Spinal cord (tissue), 10 donors: Measurements from ENCODE around the gene ADCY9. TPM values are rescaled to one million over a fixed set of nuclear protein-coding genes. Genes with fewer than 3 reads are reported as not detected.

ENCODE experiments used
- DNase-seq, 6 donors: peaks; one replicate each; pipeline versions ENCODE4 v3.0.0 to v3.0.0-alpha.2; 2013 to 2015; ENCODE audit warnings: low spot score in 6 of 6, low read depth in 4 of 6
- H3K27ac ChIP-seq: one replicate; pipeline ENCODE4 v1.5.1; 2013; ENCODE audit warnings: low read depth, low read length, control low read depth
- H3K27me3 ChIP-seq: one replicate; pipeline ENCODE4 v1.6.1; 2013; ENCODE audit warnings: low read length; ENCODE audit not compliant: control insufficient read depth, insufficient read depth
- H3K36me3 ChIP-seq: one replicate; pipeline ENCODE4 v1.6.1; 2013; ENCODE audit warnings: low read length; ENCODE audit not compliant: control insufficient read depth, insufficient read depth
- H3K4me1 ChIP-seq: one replicate; pipeline ENCODE4 v1.6.1; 2013; ENCODE audit warnings: low read length; ENCODE audit not compliant: control insufficient read depth, insufficient read depth
- H3K4me3 ChIP-seq: one replicate; pipeline ENCODE4 v1.5.1; 2013; ENCODE audit warnings: low read depth, low read length, control low read depth
- H3K9me3 ChIP-seq: one replicate; pipeline ENCODE4 v1.6.1; 2013; ENCODE audit warnings: low read length; ENCODE audit not compliant: control insufficient read depth, insufficient read depth
- WGBS: methylation state at CpG from one replicate; pipeline ENCODE4 v1.1.5; 2013; ENCODE audit warnings: missing lambda C conversion rate; ENCODE audit not compliant: insufficient coverage; 5-methylcytosine and 5-hydroxymethylcytosine counted together
- polyA plus RNA-seq, 2 donors: library from polyadenylated mRNA; unstranded; fragments of 120-200 nt; gene quantifications; one replicate each; pipeline ENCODE4 v1.2.1, GENCODE V29; 2013; ENCODE audit not compliant: insufficient read length in 2 of 2
- total RNA-seq, 2 donors: library from RNA; depleted of rRNA in 1 of 2; stranded (reverse); fragments of 120-200 nt in 1 of 2; fragments of >200 nt in 1 of 2; gene quantifications; one replicate each; pipeline versions ENCODE4 v1.2.3 to v1.2.4, GENCODE V29; 2013 to 2014
- donor health status: healthy.

The ADCY9 gene
- total and polyA plus RNA-seq, 4 donors = 12.0 to 13.4 (median 13.0) TPM

DNA sequence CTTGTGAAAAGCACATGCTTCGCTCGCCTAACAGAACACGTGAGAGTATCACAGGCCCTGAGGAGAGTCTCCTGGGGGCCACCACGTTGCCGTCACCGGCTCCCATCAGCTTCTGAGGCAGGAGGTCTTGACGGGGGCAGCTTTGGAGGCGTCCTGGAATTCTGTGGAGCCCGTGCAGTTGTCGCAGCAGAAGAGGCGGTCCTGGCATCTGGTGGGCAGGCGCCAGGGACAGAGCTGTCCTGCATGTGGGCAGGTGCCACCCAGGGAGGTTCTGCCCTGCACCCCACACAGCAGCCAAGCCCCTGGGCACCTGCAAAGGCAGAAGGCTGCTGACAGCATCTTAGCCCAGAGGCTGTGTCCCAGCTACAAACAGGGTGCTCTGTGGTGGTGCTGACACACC is 136.7 kb downstream of the ADCY9 start:
- no peaks in the 10 kb centered on the region for H3K27me3 ChIP-seq
- no peak overlapping the region for H3K4me3 ChIP-seq
- no peak overlapping the region for H3K27ac ChIP-seq
- WGBS = 90% methylated on average over 12 of the region's 12 CpGs
- no peak for DNase-seq
- no peaks in the 10 kb centered on the region for H3K9me3 ChIP-seq
- peaks cover 70% of the 10 kb centered on the region for H3K36me3 ChIP-seq
- H3K4me1 ChIP-seq = peaks cover 21% of the 10 kb centered on the region

DNA sequence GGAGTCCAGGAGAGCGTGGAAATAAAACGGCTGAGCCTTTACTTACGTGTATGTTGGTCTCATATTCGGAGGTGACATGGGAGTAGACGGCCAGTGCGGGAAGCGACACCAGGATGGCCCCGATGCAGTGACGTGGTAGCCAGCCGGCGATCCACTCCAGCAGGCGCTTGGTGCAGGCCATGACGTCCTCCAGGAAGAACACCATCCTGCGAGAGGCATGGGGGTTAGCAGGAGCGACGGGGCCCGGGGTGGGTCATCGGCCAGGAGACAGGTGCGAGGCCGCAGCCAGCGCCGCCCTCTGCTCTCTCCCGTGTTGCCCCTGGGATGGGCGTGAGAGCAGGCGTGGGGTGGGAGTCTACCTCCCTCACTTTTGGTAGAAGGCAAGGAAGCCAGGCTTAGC is 137.2 kb downstream of the ADCY9 start:
- DNase-seq = no peak
- Histone ChIP-seq H3K9me3 (no peaks in the 10 kb centered on the region), H3K36me3 (peaks cover 65% of the 10 kb centered on the region), H3K27me3 (no peaks in the 10 kb centered on the region), H3K4me1 (peaks cover 21% of the 10 kb centered on the region), H3K27ac (no peak overlapping the region), H3K4me3 (no peak overlapping the region)
- 96% methylated on average over 25 of the region's 25 CpGs for WGBS

- no peaks in the 10 kb centered on the region for H3K27me3 ChIP-seq
- H3K9me3 ChIP-seq = no peaks in the 10 kb centered on the region
- no peak overlapping the region for H3K4me3 ChIP-seq
- WGBS = 97% methylated on average over 25 of the region's 26 CpGs
- no peak for DNase-seq
- H3K4me1 ChIP-seq = peaks cover 12% of the 10 kb centered on the region
- H3K36me3 ChIP-seq = peaks cover 55% of the 10 kb centered on the region
- H3K27ac ChIP-seq = no peak overlapping the region
These were observed 138.9 kb downstream of the ADCY9 start for GRCh38 chr16:3977376-3977775.

DNA sequence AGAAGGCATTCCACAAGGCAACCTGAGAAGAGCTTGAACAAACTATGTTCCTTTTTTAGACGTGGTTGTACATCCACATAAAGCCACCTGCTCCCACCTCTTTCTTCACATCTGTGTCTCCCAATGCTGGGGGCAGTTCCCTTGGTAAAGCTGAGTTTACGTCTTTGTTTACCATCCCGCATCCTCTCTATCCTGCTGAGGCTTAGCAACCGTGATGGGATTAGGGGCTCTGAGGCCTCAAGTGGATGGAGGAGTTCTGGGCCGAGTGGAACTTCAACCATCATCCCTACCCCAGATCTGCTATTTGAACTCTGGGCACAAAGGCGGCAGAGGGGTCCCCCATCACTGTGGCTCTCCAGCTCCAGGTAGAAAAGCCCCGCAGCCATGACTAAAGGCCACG is 141.5 kb downstream of the ADCY9 start:
- no peak overlapping the region for H3K4me3 ChIP-seq
- peaks cover 47% of the 10 kb centered on the region for H3K36me3 ChIP-seq
- no peak for DNase-seq
- H3K27me3 ChIP-seq = no peaks in the 10 kb centered on the region
- whole genome bisulfite sequencing = 73% methylated on average over 4 of the region's 8 CpGs
- H3K4me1 ChIP-seq = peaks cover 2% of the 10 kb centered on the region
- H3K9me3 ChIP-seq = no peaks in the 10 kb centered on the region
- H3K27ac ChIP-seq = no peak overlapping the region

DNA sequence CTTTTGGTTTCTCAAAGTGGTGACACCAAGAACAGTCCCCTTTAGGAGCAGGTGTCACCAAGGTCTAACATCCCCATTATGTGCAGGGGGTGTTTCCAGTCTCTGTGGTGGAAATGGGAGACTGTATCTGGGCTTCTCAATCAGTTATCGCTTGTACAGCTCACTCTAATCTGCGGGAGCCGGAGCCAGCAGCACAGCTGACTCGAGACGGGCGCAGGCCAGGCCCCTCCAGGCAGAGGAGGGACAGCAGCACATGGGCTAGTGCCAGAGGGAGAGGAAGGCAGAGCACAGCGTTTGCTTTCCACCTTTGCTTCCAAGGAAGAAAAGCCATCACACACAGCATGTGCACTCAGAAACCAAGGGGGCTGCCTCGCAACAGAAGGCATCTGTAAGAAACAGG is 144.5 kb downstream of the ADCY9 start:
- H3K27me3 ChIP-seq = no peaks in the 10 kb centered on the region
- WGBS = 92% methylated on average over 6 of the region's 8 CpGs

DNA sequence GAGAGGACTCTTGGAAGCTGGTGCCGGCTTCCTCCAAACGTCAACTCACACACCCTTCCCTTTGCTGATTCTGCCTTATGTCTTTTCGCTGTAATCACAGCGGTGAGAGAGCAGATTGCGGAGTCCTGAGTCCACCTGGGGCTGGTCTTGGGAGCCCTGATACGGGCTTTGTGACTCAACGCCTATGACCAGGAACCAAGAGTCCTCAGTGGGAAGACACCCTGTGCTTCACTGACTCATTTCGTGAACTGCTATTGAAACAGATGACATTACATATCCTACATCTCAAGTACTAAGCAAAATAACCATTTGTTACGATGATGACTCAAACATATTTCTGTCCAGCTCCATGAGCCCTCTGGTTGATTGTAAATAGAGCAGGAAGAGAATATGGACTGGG is 145.0 kb downstream of the ADCY9 start:
- H3K27me3 ChIP-seq = no peaks in the 10 kb centered on the region
- H3K27ac ChIP-seq = no peak overlapping the region
- 89% methylated on average over 8 of the region's 9 CpGs for whole genome bisulfite sequencing
- H3K4me1 ChIP-seq = no peaks in the 10 kb centered on the region
- no peak for DNase-seq
- H3K36me3 ChIP-seq = peaks cover 28% of the 10 kb centered on the region
- no peaks in the 10 kb centered on the region for H3K9me3 ChIP-seq
- H3K4me3 ChIP-seq = no peak overlapping the region

More for the DNA sequence above, 144.5 kb downstream of the ADCY9 start:
- Histone ChIP-seq H3K36me3 (peaks cover 23% of the 10 kb centered on the region), H3K9me3 (no peaks in the 10 kb centered on the region), H3K4me3 (no peak overlapping the region), H3K4me1 (no peaks in the 10 kb centered on the region), H3K27ac (no peak overlapping the region)
- DNase-seq = no peak

- 92% methylated on average over 7 of the region's 8 CpGs for WGBS
- Histone ChIP-seq H3K4me3 (no peak overlapping the region), H3K27ac (no peak overlapping the region), H3K27me3 (no peaks in the 10 kb centered on the region), H3K9me3 (no peaks in the 10 kb centered on the region), H3K36me3 (peaks cover 51% of the 10 kb centered on the region), H3K4me1 (no peaks in the 10 kb centered on the region)
- DNase-seq = no peak
These were observed 147.7 kb downstream of the ADCY9 start for GRCh38 chr16:3968551-3968950.

DNA sequence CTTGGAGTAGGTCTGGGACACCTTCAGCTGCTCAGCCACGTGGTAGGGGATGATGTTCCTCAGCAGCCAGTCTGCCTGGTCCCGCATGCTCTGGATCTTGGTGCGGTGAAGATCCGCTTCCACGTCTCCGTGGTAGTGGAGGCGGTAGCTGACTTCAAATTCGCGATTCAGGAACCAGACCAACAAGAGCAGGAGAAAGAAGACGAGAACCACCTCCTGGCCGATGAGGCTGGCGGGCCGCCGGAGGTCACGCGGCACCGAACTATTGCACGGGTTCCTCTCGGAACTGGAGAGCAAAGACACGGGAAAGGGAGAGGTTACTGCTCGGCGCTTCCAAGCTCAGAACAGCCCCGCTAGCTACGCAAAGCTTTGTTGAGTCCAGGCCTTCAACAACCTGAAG is 149.6 kb downstream of the ADCY9 start:
- Histone ChIP-seq H3K36me3 (peaks cover 50% of the 10 kb centered on the region), H3K4me3 (no peak overlapping the region), H3K9me3 (no peaks in the 10 kb centered on the region), H3K4me1 (peaks cover 4% of the 10 kb centered on the region), H3K27me3 (no peaks in the 10 kb centered on the region), H3K27ac (no peak overlapping the region)
- WGBS = 97% methylated on average over 24 of the region's 24 CpGs
- no peak for DNase-seq

DNA sequence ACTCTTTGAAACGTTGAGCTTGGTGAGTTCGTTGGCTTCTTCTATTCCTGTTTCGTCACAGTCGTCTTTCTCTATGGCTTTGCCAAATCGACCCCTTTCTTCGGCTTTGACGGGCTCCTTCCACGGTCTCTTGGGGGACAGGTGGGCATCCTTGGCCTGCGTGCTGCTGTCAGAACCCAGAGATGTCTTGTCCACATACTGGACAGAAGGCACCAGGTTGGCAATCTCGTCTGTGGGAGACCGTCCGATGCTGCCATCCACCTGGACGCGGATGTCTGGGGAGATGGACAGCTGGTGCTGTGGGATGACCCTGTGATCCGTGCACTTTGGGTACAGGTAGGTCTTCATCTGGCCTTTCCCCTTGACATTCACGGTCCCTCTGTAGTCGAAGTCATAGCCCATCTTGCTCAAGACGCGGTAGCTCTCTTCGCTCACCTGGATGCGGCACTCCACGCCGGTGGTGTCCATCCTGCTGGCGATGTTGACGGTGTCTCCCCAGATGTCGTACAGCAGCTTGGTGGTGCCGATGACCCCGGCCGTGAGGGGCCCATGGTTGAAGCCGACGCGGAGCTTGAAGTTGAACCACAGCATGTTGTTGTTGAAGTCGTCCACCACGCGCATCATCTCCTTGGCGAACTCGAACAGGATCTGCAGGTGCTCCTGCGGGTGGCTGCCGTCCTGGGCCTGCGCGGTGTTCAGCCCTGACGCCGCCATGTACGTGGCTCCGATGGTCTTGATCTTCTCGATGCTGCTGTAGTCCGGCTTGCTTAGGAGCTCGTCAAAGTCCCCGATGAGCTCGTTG is 150.3 kb downstream of the ADCY9 start:
- Histone ChIP-seq H3K4me3 (no peak overlapping the region), H3K27ac (no peak overlapping the region), H3K36me3 (peaks cover 45% of the 10 kb centered on the region), H3K27me3 (no peaks in the 10 kb centered on the region), H3K9me3 (no peaks in the 10 kb centered on the region), H3K4me1 (peaks cover 10% of the 10 kb centered on the region)
- no peak for DNase-seq
- 98% methylated on average over 49 of the region's 50 CpGs for WGBS

- Histone ChIP-seq H3K4me3 (no peak overlapping the region), H3K27me3 (no peaks in the 10 kb centered on the region), H3K27ac (no peak overlapping the region), H3K36me3 (peaks cover 39% of the 10 kb centered on the region), H3K4me1 (peaks cover 10% of the 10 kb centered on the region), H3K9me3 (no peaks in the 10 kb centered on the region)
- no peak for DNase-seq
- WGBS = 92% methylated on average over 11 of the region's 15 CpGs
These were observed 150.9 kb downstream of the ADCY9 start for GRCh38 chr16:3965306-3965705.
